ENCODE data around the gene KRTAP10-9. TPM values are rescaled to one million over a fixed set of nuclear protein-coding genes. Genes with fewer than 3 reads are reported as not detected.
"Not testable (repeated sequence)": the region's sequence is repeated elsewhere in the genome, so short reads cannot be mapped to it uniquely, and the experiment has no call there.

The KRTAP10-9 gene
- total RNA-seq, 2 experiments from 2014 or later, result not detected

DNA sequence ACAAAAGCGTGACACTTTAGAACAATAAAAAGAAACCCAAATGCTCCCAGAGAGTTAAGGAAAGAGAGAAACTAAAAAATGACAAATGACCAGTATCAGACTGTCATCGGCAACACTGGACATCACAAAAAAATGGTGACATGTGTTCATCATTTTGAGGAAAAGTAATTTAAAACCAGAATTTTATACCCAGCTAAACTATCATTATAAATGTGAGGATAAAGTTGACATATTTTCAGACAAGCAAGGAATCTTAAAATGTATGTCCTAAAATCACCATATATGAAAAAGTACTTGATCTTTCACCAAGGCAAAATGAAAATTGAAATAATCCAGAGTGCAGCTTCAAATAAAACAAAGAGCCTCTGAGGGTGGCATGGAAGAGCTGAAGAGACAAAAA, 18.0 kb downstream of the KRTAP10-9 start:
- POLR2A ChIA-PET, result interaction anchor here (1.2 kb wide), 1 partner anchor 13 kb away, joined by 4 read pairs; the partner anchor contains the start of gene KRTAP12-3
- TF ChIP-seq, protein P1, sequence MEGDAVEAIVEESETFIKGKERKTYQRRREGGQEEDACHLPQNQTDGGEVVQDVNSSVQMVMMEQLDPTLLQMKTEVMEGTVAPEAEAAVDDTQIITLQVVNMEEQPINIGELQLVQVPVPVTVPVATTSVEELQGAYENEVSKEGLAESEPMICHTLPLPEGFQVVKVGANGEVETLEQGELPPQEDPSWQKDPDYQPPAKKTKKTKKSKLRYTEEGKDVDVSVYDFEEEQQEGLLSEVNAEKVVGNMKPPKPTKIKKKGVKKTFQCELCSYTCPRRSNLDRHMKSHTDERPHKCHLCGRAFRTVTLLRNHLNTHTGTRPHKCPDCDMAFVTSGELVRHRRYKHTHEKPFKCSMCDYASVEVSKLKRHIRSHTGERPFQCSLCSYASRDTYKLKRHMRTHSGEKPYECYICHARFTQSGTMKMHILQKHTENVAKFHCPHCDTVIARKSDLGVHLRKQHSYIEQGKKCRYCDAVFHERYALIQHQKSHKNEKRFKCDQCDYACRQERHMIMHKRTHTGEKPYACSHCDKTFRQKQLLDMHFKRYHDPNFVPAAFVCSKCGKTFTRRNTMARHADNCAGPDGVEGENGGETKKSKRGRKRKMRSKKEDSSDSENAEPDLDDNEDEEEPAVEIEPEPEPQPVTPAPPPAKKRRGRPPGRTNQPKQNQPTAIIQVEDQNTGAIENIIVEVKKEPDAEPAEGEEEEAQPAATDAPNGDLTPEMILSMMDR (IDR thresholded peaks at IDR 0.05), result no peak
- DNase-seq, result no peak
- Histone ChIP-seq H3K36me3 (ENCODE audit: insufficient read depth, low read length) (no peaks in the 10 kb centered on the region), H3K27me3 (ENCODE audit: control insufficient read depth in 1 of 2, insufficient read depth in 2 of 2, low read length in 2 of 2) (no peaks in the 10 kb centered on the region), H3K27ac (ENCODE audit: low read depth in 1 of 2, low read length in 2 of 2) (no peak overlapping the region), H3K4me3 (ENCODE audit: low read length) (no peak overlapping the region), H3K9me3 (ENCODE audit: control insufficient read depth in 1 of 2, insufficient read depth in 1 of 2, low read length in 2 of 2) (peaks cover 18 to 21% of the 10 kb centered on the region in 2 experiments), H3K4me1 (ENCODE audit: insufficient read depth, low read length) (no peaks in the 10 kb centered on the region)
- H3K9me3 Mint-ChIP-seq, result peaks cover 10% of the 10 kb centered on the region
- peaks cover 5% of the 10 kb centered on the region for H3K36me3 Mint-ChIP-seq (ENCODE audit: low read depth)
- ATAC-seq (ENCODE audit: poor library complexity), result no peak
- H3K4me1 Mint-ChIP-seq (ENCODE audit: low read depth), result no peaks in the 10 kb centered on the region
- intact Hi-C loops (cut with DNase I, micrococcal nuclease), result no loop called here
- CTCF ChIA-PET, result no interaction called here
- no peaks in the 10 kb centered on the region for H3K27me3 Mint-ChIP-seq
- no peak overlapping the region for H3K4me3 Mint-ChIP-seq
- H3K27ac Mint-ChIP-seq, result no peak overlapping the region

DNA sequence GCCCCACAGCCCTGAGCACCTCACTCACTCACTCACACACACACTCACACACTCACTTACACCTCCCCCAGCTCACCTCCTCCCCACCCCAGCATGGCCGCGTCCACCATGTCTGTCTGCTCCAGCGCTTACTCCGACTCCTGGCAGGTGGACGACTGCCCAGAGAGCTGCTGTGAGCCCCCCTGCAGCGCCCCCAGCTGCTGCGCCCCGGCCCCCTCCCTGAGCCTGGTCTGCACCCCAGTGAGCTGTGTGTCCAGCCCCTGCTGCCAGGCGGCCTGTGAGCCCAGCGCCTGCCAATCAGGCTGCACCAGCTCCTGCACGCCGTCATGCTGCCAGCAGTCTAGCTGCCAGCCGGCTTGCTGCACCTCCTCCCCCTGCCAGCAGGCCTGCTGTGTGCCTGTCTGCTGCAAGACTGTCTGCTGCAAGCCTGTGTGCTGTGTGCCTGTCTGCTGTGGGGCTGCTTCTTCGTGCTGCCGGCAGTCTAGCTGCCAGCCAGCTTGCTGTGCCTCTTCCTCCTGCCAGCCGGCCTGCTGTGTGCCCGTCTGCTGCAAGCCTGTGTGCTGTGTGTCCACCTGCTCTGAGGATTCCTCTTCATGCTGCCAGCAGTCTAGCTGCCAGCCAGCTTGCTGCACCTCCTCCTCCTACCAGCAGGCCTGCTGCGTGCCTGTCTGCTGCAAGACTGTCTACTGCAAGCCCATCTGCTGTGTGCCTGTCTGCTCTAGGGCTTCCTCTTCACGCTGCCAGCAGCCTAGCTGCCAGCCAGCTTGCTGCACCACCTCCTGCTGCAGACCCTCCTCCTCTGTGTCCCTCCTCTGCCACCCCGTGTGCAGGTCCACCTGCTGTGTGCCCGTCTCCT, 19.7 kb downstream of the KRTAP10-9 start, which contains the start of gene KRTAP10-11:
TSS of gene KRTAP10-11 (plus strand) at position 49 of the 856 bp plus-strand sequence. CDS start at position 94, 45 bp downstream.
- POLR2A ChIA-PET, result interaction anchor here (1.2 kb wide), 1 partner anchor 11 kb away, joined by 6 read pairs; the partner anchor contains the start of gene KRTAP12-3
- H3K4me3 Mint-ChIP-seq; H3K4me3 ChIP-seq (ENCODE audit: low read length); H3K4me1 ChIP-seq (ENCODE audit: insufficient read depth, low read length); H3K36me3 ChIP-seq (ENCODE audit: insufficient read depth, low read length); H3K36me3 Mint-ChIP-seq (ENCODE audit: low read depth); CTCF ChIA-PET; H3K27me3 ChIP-seq (ENCODE audit: control insufficient read depth in 1 of 2, insufficient read depth in 2 of 2, low read length in 2 of 2); H3K27me3 Mint-ChIP-seq; H3K4me1 Mint-ChIP-seq (ENCODE audit: low read depth); intact Hi-C loops (cut with DNase I, micrococcal nuclease); H3K27ac Mint-ChIP-seq; ATAC-seq (ENCODE audit: poor library complexity); H3K27ac ChIP-seq (ENCODE audit: low read depth in 1 of 2, low read length in 2 of 2): not testable (repeated sequence)
- H3K9me3 ChIP-seq (ENCODE audit: control insufficient read depth in 1 of 2, insufficient read depth in 1 of 2, low read length in 2 of 2), result peaks cover 13 to 16% of the 10 kb centered on the region in 2 experiments
- peaks cover 10% of the 10 kb centered on the region for H3K9me3 Mint-ChIP-seq
- DNase-seq, result peak in 1 of 14 experiments; percentile 11

DNA sequence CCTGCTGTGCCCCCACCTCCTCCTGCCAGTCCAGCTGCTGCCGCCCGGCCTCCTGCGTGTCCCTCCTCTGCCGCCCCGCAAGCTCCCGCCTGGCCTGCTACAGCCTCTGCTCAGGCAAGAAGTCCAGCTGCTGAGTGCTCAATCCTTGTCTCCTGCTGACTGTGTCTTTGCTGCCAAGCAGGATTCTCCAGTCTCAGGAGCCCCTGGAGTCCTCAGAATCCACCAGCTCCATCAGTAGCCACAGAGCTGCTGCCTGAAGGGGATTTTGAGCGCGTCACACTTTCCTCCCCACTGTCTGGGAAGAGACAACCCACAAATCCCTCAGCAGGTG, 20.3 kb downstream of the KRTAP10-9 start:
- POLR2A ChIA-PET, result interaction anchor here (1.2 kb wide), 1 partner anchor 10 kb away, joined by 6 read pairs; the partner anchor contains the start of gene KRTAP12-3
- no peaks in the 10 kb centered on the region for H3K27me3 Mint-ChIP-seq
- no peaks in the 10 kb centered on the region for H3K36me3 ChIP-seq (ENCODE audit: insufficient read depth, low read length)
- H3K9me3 Mint-ChIP-seq, result peaks cover 8% of the 10 kb centered on the region
- H3K9me3 ChIP-seq (ENCODE audit: control insufficient read depth in 1 of 2, insufficient read depth in 1 of 2, low read length in 2 of 2), result peaks cover 13 to 14% of the 10 kb centered on the region in 2 experiments
- TF ChIP-seq, protein P1 (IDR thresholded peaks at IDR 0.05), result no peak
- CTCF ChIA-PET, result no interaction called here
- H3K4me1 Mint-ChIP-seq (ENCODE audit: low read depth), result no peaks in the 10 kb centered on the region
- intact Hi-C loops (cut with DNase I, micrococcal nuclease), result no loop called here
- H3K27me3 ChIP-seq (ENCODE audit: control insufficient read depth in 1 of 2, insufficient read depth in 2 of 2, low read length in 2 of 2), result no peaks in the 10 kb centered on the region
- H3K27ac ChIP-seq (ENCODE audit: low read depth in 1 of 2, low read length in 2 of 2), result no peak overlapping the region
- H3K36me3 Mint-ChIP-seq (ENCODE audit: low read depth), result peaks cover 5% of the 10 kb centered on the region
- H3K4me3 ChIP-seq (ENCODE audit: low read length), result no peak overlapping the region
- no peak overlapping the region for H3K27ac Mint-ChIP-seq
- H3K4me3 Mint-ChIP-seq, result no peak overlapping the region
- no peaks in the 10 kb centered on the region for H3K4me1 ChIP-seq (ENCODE audit: insufficient read depth, low read length)
- DNase-seq (peak in 1 of 14 experiments; percentile 3), ATAC-seq (ENCODE audit: poor library complexity) (no peak)
